HG03108 (cell line): Measurements from ENCODE around the gene MYLIP.

Experiments used
- ATAC-seq: cut with Tn5 transposase; IDR thresholded peaks from one replicate; pipeline ENCODE4 v1.9.1; 2021; ENCODE audit warnings: moderate library complexity; ENCODE audit not compliant: unreplicated experiment

The MYLIP gene

DNA sequence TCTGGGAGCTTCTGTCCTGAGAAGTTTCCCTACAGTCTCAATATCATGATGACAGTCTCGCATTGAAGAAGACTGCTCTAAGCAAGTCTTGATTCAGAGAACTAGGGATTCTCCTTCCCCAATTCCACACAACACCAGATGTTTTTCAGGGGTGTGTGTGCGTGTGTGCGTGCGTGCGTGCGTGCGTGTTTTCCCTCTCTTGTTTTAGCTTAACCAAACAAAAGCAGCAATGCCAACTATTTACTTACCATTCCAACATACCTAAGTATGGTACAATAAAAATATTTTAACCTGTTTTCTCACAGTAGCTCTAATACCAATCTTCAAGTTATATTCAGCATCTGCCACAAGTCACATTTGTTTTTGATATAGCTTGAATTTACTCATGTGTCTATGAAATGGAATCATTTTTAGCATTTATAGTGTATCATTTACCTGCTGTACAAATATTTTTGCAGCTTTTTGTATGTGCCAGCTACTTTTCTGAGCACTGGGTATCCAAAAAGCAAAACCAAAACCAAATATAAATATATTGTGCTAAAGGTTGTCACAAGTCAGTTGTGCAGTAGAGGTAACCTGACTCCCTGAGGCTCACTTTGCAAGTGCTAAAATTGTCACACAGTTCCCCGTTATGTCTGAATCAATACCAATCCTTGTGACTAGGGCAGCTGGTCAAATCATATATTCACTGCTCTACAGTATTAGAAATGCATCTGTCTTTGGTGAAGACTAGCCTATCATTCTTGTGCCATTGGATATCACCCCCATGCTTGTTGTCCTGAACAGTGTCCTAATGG is 21.7 kb upstream of the MYLIP start:
- no peak for ATAC-seq

DNA sequence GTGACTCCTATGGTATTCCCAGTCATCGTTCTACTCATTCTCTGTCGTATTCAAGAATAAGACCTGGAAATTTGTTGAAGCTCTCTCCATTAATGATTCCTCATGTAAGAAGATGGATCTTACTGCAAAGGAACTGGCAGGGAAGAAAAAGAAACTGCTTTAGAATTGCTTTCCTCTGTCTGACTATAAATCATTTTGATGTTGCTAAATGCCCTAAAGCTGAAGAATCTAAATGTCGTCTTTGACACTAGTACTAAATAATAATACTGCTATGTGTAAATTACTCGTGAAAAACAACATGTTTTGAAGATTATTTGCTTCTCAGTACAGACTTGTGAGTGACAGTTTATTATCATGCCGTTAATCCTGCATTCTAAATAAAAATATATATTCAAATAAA is 20.5 kb upstream of the MYLIP start:
- no peak for ATAC-seq

DNA sequence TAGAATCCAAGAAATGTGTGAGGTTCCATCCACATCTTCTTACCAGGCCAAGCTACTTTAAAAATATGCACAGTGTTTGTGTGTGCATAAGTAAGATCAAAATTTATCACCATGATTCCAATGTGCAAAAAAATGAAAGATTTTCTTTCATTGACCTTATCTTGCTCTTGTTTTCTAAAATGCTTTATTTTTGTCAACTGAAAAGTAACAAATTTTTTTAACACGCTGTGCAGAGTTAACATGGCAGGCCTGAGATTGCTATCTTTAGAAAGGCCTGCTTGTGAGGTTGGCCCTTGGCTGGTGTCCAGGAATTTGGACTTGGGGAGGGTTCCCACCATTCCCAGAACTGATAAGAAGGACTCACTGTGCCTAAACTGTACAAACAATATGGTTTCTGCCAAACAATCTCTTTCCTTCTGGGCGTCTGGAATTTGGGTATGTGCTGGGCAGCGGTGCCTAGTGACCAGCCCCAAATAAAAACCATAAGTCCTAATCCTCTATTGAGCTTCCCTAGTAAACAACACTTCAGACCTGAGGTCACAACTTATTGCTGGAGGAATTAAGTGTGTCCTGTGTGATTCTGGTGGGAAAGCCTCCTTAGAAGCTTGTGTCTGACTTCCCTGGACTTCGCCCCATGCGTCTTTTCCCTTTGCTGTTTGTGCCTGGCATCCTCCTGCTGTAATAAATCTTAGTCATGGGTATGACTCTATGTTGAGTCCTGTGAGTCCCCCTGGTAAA is 19.8 kb upstream of the MYLIP start:
- ATAC-seq = no peak

DNA sequence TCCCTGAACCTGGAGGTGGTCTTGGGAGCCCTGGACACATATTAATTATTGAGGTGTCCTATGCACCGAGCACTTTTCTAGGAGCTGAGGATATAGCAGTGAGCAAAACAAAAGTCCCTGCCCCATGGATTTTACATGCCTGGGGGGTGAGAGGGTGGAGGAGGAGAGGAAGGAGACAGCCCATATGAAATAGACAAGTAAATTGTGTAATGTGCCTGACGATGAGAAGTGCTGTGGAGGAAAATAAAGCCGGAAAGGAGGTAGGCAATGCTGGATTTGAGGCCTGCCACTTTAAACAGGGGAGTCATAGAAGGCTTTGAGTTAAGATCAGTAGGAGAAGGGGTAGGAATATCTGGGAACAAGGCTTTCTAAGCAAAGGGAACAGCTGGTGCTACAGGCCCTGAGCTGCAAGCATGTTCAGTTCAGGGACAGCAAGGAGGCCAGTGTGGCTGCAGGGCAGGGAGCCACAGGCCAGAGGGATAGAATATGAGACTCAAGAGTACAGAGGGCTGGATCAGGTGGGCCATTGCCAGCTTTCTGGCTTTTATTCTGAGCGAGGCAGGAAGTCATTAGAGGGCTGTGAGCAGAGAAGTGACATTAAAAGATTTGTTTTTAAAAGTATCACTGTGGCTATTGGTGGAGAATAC is 19.1 kb upstream of the MYLIP start:
- no peak for ATAC-seq

DNA sequence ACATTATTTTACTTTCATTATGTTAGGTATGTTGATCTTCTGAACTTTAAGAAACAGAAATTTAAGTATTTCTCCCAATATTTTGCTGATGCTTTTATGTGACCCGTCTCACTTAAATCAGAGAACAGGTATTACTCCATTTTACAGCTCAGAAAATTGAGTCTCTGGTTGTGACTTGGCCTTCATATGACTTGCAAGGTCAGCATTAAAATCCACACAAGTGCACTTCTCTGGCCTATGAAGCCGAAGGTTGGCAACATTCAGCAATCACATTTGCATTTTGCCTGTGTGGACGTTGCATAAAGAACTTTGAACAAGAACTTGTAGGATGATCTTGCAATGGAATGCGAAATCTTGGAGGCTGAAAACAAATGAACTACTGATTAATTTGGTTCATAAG is 10.1 kb upstream of the MYLIP start:
- no peak for ATAC-seq

DNA sequence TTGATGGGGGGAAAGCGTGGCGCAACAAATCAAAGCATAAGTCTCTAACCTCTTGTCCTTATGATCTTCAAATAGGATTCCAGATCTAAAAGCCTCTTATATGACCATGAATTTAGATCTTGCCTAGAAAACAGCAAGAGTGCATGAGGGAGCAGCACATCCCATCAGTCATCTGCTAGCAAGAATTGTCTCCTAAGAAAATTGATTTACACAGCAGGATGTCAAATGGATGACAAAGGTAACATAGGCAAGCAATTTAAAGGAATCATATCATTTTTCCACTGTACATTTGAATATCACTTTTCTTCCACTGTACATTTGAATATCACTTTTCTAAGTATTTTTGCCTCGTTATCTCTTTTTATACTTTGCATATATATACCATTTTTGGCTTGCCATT is 7.5 kb upstream of the MYLIP start:
- ATAC-seq = no peak

DNA sequence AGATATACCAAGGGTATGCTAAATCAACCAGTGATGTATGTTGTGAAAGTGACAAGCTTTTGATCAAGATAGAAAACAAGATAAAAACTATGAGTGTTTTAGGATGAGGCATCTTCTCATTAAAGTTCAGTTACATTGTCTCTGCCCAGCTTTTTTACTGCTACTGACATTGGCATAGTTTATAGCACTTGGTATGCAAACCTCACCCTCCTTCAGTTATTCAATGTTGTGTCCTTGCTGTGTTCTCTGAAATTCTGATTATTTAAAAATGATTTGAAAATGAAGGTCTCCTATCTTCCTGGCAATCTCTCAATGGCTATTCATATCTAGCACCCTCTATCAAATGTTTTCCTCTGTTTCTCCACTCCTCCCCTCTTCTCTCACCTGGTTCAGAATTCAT is 6.7 kb upstream of the MYLIP start:
- ATAC-seq = no peak

DNA sequence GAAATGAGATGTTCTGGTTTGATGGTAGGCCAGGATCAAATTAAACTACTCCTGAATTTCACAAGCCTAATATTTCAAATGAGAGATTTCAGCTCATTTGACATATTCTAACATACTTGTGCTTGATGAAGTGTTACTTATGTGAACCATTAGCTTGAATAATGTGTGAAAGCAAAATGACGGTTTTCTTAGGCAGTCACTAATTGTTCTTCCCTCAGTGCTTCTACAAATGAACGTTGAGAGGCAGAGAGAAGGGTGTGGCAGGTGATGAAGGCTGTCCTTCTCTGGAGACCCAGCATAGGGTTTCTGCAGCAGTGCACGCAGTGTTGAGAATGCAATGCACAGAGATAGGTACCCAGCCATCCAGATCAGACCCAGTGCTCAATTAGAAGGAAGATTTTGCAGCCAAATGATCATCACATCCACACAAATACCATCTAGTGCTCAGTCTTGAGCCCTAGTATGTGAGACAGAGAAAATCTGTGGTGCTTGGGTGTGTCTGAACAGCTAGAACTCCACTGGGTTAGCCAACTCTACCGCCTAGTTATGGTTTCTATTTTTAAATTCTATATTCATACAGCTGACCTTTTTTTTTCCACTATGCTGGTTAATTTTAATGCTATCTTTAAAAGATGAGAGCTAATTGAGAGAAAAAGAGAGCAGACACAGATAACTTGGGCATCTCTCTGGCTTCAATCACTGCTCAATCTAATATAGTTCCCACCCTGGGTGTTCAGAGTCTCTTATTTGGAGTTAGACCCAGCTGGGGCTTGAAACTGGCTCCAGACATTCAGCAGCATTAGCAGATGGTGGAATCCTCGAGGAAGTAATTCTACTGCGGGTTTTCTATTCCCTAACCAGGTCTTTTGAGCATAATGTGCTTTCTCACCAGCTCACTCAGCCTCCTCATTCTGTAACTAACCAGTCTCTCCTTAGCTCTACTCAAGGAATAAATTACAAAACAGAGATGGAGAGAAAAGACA is 4.4 kb upstream of the MYLIP start:
- no peak for ATAC-seq

DNA sequence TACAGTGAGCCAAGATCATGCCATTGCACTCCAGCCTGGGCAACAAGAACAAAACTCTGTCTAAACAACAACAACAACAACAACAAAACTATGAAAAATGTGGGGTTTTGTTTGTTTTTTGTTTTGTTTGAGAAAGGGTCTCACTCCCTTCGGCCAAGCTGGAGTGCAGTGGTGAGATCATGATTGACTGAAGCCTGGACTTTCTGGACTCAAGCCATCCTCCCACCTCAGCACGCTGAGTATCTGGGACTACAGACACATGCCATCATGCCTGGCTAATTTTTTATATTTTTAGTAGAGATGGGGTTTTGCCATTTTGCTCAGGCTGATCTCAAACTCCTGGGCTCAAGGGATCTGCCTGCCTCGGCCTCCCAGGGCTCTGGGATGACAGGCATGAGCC is 2.8 kb upstream of the MYLIP start:
- ATAC-seq = no peak

DNA sequence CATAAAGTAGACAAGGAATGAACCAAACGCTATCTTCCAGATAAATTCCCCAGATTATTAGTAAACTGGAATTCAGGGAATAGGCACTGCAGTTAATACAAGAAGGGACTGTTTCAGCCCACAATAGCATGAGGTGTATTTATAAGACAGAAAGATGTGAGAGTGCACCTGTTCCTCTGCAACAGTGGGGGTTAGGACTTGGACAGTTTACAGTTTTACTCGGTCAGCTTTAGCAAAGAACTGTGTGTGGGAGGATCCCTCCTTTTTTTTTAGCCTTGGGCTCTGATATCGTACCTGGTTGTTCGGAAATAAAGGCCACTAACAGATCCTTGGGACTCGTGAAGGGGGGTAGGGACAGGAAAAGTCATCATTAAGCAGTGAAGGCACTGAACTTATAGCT is 2.0 kb upstream of the MYLIP start:
- ATAC-seq = no peak

DNA sequence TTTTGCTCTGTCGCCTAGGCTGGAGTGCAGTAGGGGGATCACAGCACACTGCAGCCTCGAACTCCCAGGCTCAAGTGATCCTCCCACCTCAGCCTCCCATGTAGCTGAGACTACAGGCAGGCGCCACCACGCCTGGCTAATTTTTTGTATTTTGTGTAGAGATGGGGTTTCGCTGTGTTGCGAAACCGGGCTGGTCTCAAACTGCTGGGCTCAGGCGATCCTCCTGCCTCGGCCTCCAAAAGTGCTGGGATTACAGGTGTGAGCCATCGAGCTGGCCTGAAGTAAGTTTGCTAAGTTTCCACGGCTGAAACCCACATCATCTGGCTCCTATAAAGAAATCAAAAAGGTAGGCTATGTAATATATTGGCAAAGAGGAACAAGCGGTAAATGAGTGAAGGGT is 1.4 kb upstream of the MYLIP start:
- ATAC-seq = no peak

DNA sequence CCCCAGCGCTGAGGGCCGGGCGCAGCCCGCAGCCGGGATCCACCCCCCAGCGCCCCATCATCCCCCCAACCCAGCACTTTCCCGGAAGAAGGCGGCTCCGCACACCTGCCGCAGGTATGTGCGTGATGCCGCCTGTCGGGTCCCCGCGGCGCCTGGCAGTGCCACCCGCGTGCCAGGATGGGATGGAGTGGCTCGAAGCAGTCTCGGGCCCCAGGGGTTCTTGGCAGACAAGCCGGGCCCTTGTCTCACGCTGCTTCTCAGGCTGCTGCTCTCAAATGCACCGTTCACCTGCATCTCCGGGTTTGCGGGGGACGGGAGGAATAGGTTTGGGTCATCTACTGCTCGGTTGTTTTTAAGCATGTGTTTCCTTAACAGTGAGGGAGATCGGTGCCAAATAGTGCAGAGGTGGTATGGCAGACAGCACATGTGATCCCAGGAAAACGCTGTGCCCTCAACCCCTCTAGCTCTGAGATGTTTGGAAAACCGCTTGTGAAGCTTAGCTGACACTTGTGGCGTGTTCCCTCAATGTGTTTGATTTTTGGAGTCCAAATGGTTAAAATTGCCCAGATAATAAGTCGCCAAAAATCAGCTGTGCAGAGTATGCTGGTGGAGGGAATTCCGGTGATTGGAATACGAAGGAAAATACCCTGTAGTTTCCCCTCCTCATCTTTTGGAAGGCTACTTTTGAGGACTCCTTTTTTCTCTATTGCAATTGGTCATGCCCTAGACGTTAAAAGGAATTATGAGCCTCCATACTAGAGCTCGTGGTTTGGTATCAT is 926 bp downstream of the MYLIP start:
- no peak for ATAC-seq

DNA sequence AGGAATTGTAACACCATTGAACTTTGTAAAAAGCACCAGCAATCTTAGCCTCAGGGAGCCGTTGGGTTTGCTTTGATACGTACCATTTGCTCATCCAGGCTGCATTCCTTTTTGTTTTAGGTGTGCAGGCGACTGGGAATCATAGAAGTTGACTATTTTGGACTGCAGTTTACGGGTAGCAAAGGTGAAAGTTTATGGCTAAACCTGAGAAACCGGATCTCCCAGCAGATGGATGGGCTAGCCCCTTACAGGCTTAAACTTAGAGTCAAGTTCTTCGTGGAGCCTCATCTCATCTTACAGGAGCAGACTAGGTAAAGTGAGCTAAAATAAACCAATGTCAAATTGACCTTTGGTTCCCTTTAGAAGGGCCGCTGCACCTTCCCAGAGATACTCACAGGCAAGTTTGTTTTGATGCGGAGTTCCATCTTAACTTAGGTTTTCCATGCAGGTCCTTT is 1.6 kb downstream of the MYLIP start:
- no peak for ATAC-seq

DNA sequence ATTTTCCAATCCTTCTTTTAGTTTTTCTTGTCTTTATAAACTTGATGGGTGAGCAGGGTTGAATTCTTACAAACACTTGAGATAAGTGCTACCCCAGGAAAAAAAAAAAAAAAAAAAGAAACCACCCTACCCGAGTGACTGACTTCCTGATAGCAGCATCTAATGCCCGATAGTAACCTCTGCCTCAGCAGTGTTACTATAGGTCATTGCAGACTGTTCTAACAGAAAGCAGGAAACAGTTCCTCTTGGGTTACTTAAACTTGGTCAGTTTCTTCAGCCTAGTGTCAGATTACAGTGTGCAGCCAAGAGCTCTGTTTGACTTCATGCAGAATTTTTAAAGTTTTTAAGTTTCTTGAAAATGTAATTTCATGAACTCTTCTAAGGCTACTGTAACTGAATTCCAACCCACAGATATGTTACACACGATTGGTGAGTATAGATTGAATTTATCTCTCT is 2.1 kb downstream of the MYLIP start:
- peak; percentile 58 for ATAC-seq

DNA sequence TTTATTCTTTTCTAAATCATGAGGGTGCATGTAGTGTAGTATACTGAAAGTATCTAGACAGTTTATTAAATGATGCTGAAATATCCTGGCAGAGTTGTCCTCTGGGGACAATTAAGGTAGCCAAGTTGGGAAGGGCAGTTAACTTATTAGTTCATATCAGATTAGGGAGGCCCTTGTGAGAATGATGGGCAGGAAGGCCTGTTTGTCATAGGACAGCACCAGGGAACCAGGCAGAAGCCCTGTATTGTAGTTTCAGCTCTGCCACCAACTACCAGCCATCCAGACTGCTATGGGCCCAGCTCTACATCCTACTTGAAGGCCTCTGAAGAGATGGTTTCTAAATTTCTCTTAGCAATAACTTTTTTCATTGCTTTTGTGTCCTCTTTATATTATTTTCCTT is 4.0 kb downstream of the MYLIP start:
- ATAC-seq = no peak

DNA sequence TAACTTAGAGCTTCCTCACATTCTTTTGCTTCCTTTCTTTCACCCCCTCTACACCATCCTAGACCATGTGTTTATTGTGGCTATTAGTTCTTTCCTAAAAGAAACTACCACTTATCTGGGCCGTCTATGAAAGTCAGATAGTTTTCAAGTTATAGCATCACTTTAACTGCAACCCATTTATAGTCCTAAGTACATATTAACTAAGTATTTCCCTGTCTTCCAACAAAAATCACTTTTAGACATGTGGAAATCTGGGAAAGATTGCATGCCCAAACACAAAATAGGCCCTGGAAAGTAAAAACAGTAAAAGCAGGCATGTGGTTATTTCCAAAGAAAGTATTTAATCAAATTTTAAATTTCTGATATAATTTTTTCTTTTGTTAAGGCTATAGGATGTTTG is 5.5 kb downstream of the MYLIP start:
- ATAC-seq = no peak

DNA sequence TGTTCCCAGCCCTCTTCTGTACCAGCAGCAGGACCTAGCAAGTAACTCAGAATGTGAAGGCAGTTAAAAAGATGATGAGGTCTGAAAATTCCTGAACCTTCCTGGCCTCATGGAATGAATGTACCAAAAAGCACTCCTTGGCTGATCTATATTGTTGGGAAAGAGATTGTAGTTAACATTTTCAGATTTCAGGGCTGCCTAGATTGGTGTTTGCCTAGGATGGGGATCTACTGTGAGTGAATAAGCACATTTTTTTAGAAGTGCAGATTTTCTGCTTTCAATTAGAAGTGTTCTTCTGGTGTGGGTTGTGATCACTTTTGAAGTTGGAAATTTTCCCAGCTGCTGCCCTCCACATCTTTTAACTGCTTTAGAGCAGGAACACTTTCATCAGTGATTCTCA is 6.2 kb downstream of the MYLIP start:
- no peak for ATAC-seq

DNA sequence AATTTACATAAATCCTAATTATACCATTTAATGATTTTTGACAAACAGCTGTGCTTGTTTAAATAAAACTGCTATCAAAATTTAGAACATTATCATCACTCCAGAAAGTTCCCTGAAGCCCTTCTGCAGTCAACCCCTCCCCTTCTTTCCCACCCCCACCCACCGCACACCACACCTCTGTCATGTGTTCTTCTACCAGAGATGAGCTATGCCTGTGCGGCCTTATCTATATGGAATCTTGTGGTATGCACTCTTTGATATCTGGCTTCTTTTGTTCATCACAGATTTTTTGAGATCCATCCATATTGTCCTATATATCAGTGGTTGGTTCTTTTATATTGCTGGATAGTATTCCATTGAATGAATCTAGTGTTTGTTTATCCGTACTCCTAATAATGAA is 7.2 kb downstream of the MYLIP start:
- ATAC-seq = no peak

DNA sequence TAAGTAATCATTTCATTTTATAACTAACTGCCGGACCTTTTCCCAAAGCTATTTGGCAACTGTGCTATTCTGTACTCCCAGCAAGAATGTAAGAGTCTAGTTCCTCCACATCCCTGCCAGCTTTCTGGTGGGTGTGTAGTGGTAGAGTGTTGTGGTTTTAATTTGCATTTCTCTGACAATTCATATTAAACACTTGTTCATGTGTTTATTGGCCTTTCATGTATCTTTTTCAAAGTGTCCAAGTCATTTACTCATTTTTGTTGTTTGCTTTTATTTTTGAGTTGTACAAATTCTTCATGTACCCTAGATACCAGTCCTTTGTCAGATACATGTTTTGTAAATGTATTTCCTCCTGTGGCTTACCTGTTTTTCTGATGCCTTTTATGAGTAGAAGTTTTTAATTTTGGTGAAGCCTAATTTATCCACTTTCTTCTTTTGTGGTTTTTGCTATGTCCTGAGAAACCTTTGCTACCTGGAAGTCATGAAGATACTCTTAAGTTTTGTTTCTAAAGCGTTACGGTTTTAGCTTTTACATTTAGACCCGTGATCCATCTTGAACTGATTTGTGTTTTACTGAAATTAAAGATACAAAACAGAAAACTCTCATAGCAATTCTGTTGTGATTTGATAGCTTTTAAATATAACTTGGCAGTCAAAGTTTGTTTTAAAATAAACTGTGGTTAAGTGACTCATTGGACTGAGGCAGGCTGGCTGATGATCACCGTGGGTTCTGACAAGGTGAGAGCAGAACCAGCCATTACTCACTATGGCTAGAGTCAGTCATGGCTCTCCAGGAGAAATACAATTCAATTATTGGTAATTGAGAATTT is 8.0 kb downstream of the MYLIP start:
- ATAC-seq = no peak
